ENCODE results near the gene AATK. TPM values are rescaled to one million over a fixed set of nuclear protein-coding genes. Genes with fewer than 3 reads are reported as not detected.
"Not testable (repeated sequence)": the region's sequence is repeated elsewhere in the genome, so short reads cannot be mapped to it uniquely, and the experiment has no call there.

AATK gene
- total RNA-seq, 1 experiment from 2014 or later: 24.2 TPM

DNA sequence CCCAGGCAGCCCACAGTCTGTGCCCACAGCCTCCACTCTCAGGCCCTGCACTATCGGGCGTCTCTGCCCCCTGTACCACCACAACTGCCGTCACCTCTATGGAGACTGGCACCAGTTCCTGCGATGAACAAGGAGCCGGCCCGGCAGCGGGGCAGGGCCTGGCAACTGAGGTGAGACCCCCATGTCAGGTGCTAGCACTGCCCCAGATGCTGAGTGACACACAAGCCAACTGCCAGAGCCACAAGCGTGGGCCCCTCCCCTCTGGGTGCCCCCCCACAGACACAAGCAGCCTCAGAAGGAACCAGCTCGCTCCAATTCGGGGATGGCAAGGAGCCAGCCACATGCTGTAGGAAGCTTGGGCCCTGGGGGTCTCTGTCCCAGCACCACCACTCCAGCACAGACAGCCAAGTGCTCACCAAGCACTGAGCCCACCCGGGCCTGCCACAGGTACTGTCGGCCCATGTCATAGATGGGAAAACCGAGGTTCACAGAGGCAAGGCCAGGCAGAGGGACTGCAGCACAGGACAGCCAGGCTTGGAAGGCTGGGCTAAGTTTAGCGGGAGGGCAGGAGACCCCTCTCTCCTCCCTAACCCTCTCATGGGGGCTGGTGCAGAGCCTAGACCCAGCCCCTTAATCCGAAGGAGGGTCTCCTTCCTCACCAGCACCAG lies 2.2 kb downstream of the AATK start:
- Histone ChIP-seq H3K36me3 (no peaks in the 10 kb centered on the region), H3K27ac (peak overlapping the region; percentile 97), H3K4me1 (peaks cover 28% of the 10 kb centered on the region), H3K4me3 (peak overlapping the region; percentile 91), H3K27me3 (no peaks in the 10 kb centered on the region), H3K9me3 (replicated peaks) (no peaks in the 10 kb centered on the region)
- peak in 1 of 2 experiments; percentile 48 for DNase-seq

DNA sequence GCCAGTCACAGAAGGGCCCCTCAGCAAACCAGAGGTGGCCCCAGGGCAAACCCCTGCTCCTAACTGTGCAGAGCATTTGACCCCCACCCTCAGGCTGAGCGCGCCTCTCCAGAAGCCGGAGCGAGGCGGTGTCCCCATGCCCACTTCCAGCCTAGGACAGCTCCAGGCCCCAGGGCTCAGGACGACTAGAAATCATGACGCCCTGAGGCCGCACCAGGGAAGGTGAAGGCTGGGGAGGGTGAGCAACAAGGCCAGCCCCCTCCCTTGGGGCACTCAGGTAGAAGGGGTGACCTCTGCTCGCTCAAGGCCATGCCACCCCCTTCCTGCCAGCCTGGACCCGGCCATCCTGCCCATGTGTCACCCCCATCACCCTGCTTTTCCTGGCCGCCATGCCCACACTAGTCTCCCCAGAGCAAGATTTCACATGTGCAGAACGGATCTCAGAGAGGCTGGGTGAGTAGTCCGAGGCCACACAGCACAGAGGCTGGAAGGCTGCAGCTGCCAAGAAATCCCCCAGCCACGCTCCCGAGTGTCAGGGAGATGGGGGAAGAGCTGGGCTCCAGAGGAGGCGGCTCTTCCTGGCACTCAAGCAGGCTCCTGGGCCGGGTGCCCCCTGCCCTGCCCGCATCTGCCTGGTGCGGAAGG lies 2.8 kb downstream of the AATK start:
- Histone ChIP-seq H3K27ac (peak overlapping the region; percentile 97; the same call in 1 of the 2 replicates), H3K27me3 (no peaks in the 10 kb centered on the region), H3K36me3 (no peaks in the 10 kb centered on the region), H3K4me1 (peaks cover 28% of the 10 kb centered on the region), H3K4me3 (no peak overlapping the region), H3K9me3 (replicated peaks) (no peaks in the 10 kb centered on the region)
- DNase-seq: no peak

- H3K4me3 ChIP-seq: no peak overlapping the region
- H3K27ac ChIP-seq: no peak overlapping the region
- no peaks in the 10 kb centered on the region for H3K36me3 ChIP-seq
- DNase-seq: no peak
- no peaks in the 10 kb centered on the region for H3K27me3 ChIP-seq
- peaks cover 28% of the 10 kb centered on the region for H3K4me1 ChIP-seq
- no peaks in the 10 kb centered on the region for H3K9me3 ChIP-seq (replicated peaks)
Measured at GRCh38 chr17:81162491-81162890, 3.5 kb downstream of the AATK start.

- H3K27ac ChIP-seq: no peak overlapping the region
- no peak overlapping the region for H3K4me3 ChIP-seq
- no peaks in the 10 kb centered on the region for H3K36me3 ChIP-seq
- H3K4me1 ChIP-seq: peaks cover 28% of the 10 kb centered on the region
- DNase-seq: no peak
- no peaks in the 10 kb centered on the region for H3K9me3 ChIP-seq (replicated peaks)
- no peaks in the 10 kb centered on the region for H3K27me3 ChIP-seq
Measured at GRCh38 chr17:81161972-81162371, 4.0 kb downstream of the AATK start.

- Histone ChIP-seq H3K27ac (no peak overlapping the region), H3K4me1 (peaks cover 28% of the 10 kb centered on the region), H3K27me3 (no peaks in the 10 kb centered on the region), H3K9me3 (replicated peaks) (no peaks in the 10 kb centered on the region), H3K4me3 (no peak overlapping the region), H3K36me3 (no peaks in the 10 kb centered on the region)
- no peak for DNase-seq
Measured at GRCh38 chr17:81161536-81161935, 4.5 kb downstream of the AATK start.

GRCh38 chr17:81160747-81161453 lies 5.1 kb downstream of the AATK start:
- no peak for DNase-seq
- Histone ChIP-seq H3K27me3 (no peaks in the 10 kb centered on the region), H3K4me1 (peaks cover 28% of the 10 kb centered on the region), H3K27ac (no peak overlapping the region), H3K36me3 (no peaks in the 10 kb centered on the region), H3K9me3 (replicated peaks) (no peaks in the 10 kb centered on the region), H3K4me3 (no peak overlapping the region)

- Histone ChIP-seq H3K4me3 (no peak overlapping the region), H3K27ac (no peak overlapping the region), H3K36me3 (no peaks in the 10 kb centered on the region), H3K4me1 (peaks cover 28% of the 10 kb centered on the region), H3K9me3 (replicated peaks) (no peaks in the 10 kb centered on the region), H3K27me3 (no peaks in the 10 kb centered on the region)
- no peak for DNase-seq
Measured at GRCh38 chr17:81160306-81160705, 5.7 kb downstream of the AATK start.

DNA sequence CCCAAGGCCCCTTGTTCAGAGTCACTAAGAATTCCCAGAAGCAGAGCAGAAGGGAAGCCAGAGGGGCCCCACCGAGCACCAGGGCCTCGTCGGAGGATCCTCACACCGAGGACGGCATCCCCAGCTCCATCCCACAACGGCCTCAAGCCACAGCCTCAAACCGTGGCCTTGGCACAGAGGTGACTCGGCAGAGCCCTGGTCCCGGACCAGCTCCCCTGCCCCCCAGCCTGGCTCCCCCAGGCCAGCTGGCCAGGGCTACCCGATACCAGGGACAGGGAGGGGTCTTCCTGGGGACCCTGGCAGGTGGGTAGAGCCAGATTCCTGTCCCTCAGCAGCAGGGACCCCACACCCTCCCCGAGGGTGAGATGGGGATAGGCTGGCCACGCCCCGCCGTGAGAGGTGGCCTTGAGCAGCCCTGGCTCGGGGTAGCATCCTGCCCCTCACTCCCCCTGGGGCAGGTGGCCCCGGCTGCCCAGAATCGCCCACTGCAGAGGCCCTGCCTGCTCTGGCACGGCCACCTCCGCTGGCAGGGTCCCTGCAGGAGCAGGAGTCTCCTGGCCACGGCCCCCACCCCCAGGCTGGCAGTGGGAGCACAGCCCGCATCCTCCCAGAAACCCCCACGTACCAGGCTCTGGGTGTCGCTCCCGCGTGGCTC lies 6.3 kb downstream of the AATK start:
- Histone ChIP-seq H3K36me3 (no peaks in the 10 kb centered on the region), H3K27me3 (no peaks in the 10 kb centered on the region), H3K27ac (no peak overlapping the region), H3K9me3 (replicated peaks) (no peaks in the 10 kb centered on the region), H3K4me1 (peaks cover 27% of the 10 kb centered on the region), H3K4me3 (no peak overlapping the region)
- DNase-seq: no peak

DNA sequence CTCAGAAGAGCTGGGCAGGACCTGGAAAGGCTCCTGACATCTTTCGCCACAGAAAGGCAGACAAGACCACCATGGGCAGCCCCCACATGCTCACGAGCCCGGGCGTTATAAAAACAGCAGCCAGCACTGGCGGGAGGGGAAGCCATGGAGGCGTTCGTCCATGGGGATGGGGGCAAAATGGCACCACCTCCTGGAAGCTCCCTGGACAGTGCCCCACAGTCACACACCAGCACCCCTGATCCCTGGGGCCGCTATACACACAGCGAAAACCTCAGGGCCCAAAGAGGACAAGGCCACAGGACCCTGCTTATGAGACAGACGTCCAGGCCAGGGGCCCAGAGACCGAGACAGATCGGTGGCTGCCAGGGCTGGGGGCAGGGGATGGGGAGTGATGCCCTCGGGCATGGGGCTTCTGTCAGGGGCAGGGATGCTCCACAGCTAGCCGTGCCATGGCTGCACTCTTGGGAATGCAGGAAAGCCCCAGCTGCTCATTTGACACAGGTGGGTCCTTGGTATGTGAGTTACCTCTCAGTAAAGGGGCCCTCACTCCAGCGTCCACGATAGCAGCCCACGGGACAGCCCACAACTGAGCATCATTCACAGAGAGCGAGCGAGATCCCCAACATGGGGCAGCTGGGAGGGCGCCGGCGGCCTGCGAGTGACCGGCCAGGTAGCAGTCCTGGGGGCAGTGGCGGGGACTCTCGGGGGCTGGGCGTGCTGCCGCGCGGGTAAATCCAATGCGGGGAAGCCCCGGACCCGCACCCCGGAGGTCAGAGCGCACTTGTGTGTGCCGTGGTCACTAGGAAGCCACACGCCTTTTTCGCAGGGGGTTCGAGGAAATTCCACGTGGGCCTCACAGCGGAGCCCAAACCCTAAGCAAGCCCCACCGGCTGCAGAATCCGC lies 7.1 kb downstream of the AATK start:
- Histone ChIP-seq H3K27ac (no peak overlapping the region), H3K4me1 (peaks cover 25% of the 10 kb centered on the region), H3K27me3 (no peaks in the 10 kb centered on the region), H3K9me3 (replicated peaks) (no peaks in the 10 kb centered on the region), H3K4me3 (no peak overlapping the region), H3K36me3 (no peaks in the 10 kb centered on the region)
- no peak for DNase-seq

- Histone ChIP-seq H3K4me3 (no peak overlapping the region), H3K27me3 (no peaks in the 10 kb centered on the region), H3K9me3 (replicated peaks) (no peaks in the 10 kb centered on the region), H3K27ac (no peak overlapping the region), H3K36me3 (no peaks in the 10 kb centered on the region), H3K4me1 (peaks cover 23% of the 10 kb centered on the region)
- no peak for DNase-seq
Measured at GRCh38 chr17:81157848-81158687, 8.0 kb downstream of the AATK start.

DNA sequence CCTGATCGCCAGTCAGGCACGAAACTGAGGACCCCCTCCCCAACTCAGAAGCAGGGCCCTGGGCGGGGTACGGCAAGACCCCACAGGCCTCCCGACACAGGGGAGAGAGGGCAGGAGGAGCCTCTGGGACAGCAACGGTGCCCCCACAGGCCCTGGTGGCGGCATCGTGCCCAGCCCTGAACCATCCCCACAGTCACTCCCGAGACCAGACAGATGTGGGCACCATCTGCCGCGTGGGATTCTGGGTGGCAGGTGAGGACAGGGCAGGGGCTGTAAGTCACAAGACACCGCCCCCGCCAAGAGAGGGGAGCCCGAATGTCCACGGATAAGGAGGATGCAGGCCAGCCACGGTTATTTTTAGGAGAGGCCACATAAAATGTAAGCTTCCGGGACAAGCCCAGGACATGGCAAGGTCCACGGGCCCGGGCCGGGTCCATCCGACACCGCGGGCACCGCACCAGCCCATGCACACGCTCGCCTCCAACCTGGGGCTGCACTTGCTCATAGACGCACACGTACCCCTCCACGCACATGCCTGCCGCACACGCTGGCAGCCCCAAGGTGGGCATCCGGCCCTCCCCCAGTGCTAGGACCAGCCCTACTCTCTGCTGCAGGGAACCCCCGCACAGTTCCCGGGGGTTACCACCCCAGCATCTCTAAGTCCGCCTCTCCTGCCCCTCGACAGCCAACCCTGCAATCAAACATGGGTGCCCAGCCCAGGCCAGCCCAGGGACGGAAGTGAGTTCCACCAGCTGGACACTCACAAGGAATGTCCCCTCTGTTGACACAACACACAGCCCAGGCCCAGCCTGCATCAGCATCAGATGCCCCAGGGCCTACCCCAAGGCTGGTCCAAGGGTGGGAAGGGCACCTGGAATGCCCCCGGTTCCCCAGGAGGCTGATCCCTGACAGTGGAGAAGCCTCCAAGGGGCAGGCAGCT lies 8.9 kb downstream of the AATK start:
- Histone ChIP-seq H3K4me3 (no peak overlapping the region), H3K27me3 (no peaks in the 10 kb centered on the region), H3K27ac (no peak overlapping the region), H3K9me3 (replicated peaks) (no peaks in the 10 kb centered on the region), H3K4me1 (peaks cover 23% of the 10 kb centered on the region), H3K36me3 (no peaks in the 10 kb centered on the region)
- no peak for DNase-seq

GRCh38 chr17:81154961-81155360 lies 11.1 kb downstream of the AATK start:
- peaks cover 21% of the 10 kb centered on the region for H3K4me1 ChIP-seq
- no peaks in the 10 kb centered on the region for H3K27me3 ChIP-seq
- H3K9me3 ChIP-seq (replicated peaks): no peaks in the 10 kb centered on the region
- no peaks in the 10 kb centered on the region for H3K36me3 ChIP-seq
- DNase-seq: no peak
- no peak overlapping the region for H3K4me3 ChIP-seq
- H3K27ac ChIP-seq: no peak overlapping the region

- not testable (repeated sequence) for H3K27me3 ChIP-seq; H3K36me3 ChIP-seq; H3K4me3 ChIP-seq; H3K9me3 ChIP-seq (replicated peaks); DNase-seq
- peaks cover 21% of the 10 kb centered on the region for H3K4me1 ChIP-seq
- peak overlapping the region; percentile 79 for H3K27ac ChIP-seq
Measured at GRCh38 chr17:81154016-81154415, 12.0 kb downstream of the AATK start.
